LNCAP (cell line): ENCODE measurements around the gene TMEM120B.
A peak's percentile ranks its signal among the peaks of the same experiment; 100 is the strongest.

ENCODE experiments used
- CTCF ChIP-seq: fragments of 450-650 bp; IDR thresholded peaks from 2 replicates; pipeline ENCODE4 v1.5.1; 2017; ENCODE audit warnings: mild to moderate bottlenecking

Gene TMEM120B

GRCh38 chr12:121769297-121769830 lies 56.8 kb downstream of the TMEM120B start:
- no peak for TF ChIP-seq CTCF

GRCh38 chr12:121769831-121770301 lies 57.3 kb downstream of the TMEM120B start:
- TF ChIP-seq CTCF: no peak

GRCh38 chr12:121770388-121770787 lies 57.8 kb downstream of the TMEM120B start:
- no peak for TF ChIP-seq CTCF

GRCh38 chr12:121770813-121771625 lies 58.5 kb downstream of the TMEM120B start:
- no peak for TF ChIP-seq CTCF

GRCh38 chr12:121773011-121773777 lies 60.6 kb downstream of the TMEM120B start:
- TF ChIP-seq CTCF: peak; percentile 87

- no peak for TF ChIP-seq CTCF
These were observed 62.5 kb downstream of the TMEM120B start for GRCh38 chr12:121774968-121775474.

- TF ChIP-seq CTCF: no peak
These were observed 62.9 kb downstream of the TMEM120B start for GRCh38 chr12:121775501-121775900.
